GM12891 (cell line): ENCODE results near the gene ADAP1.
A peak's percentile ranks its signal among the peaks of the same experiment; 100 is the strongest.

Experiments used
- DNase-seq: peaks from one replicate; pipeline ENCODE4 v3.0.0; 2011; ENCODE audit warnings: low spot score; ENCODE audit not compliant: insufficient read length
- FAIRE-seq: peaks from 2 replicates; lab custom pipeline; 2011; peaks lifted over from hg19 to GRCh38; lab: Jason Lieb, UNC
- PAX5 ChIP-seq: IDR thresholded peaks from 2 replicates; pipeline ENCODE4 v1.6.1; 2011; ENCODE audit warnings: low read length, moderate library complexity, mild to moderate bottlenecking; ENCODE audit not compliant: insufficient read depth, severe bottlenecking
- POLR2A ChIP-seq: IDR thresholded peaks from 2 replicates; pipeline ENCODE4 v1.6.1; 2011; ENCODE audit warnings: low read depth, low read length, control low read depth
- POLR2AphosphoS5 ChIP-seq: IDR thresholded peaks from 2 replicates; pipeline ENCODE4 v1.6.1; 2011; ENCODE audit warnings: low read depth, low read length, control low read depth
- POU2F2 ChIP-seq: IDR thresholded peaks from 2 replicates; pipeline ENCODE4 v1.6.1; 2011; ENCODE audit warnings: low read depth, mild to moderate bottlenecking, control low read depth, low read length, moderate library complexity
- SPI1 ChIP-seq: IDR thresholded peaks from 2 replicates; pipeline ENCODE4 v1.6.1; 2011; ENCODE audit warnings: low read depth, low read length, control low read depth
- TAF1 ChIP-seq: IDR thresholded peaks from 2 replicates; pipeline ENCODE4 v1.6.1; 2011; ENCODE audit warnings: low read depth, low read length, control low read depth

The ADAP1 gene

GRCh38 chr7:995571-995970, 41.1 kb upstream of the ADAP1 start:
- FAIRE-seq (no peak), DNase-seq (no peak)
- TF ChIP-seq POU2F2 (no peak), TAF1 (no peak), PAX5 (no peak), POLR2AphosphoS5 (no peak)

- DNase-seq (no peak), FAIRE-seq (peak; percentile 61)
- TF ChIP-seq PAX5 (no peak), POLR2AphosphoS5 (peak; percentile 38)
These were observed 40.3 kb upstream of the ADAP1 start for GRCh38 chr7:994592-995308.

GRCh38 chr7:992709-993607, 38.5 kb upstream of the ADAP1 start:
- peak; percentile 96 for DNase-seq
- peak; percentile 99 for FAIRE-seq
- TF ChIP-seq PAX5 (no peak), TAF1 (no peak), POU2F2 (no peak), POLR2AphosphoS5 (no peak), POLR2A (no peak), SPI1 (no peak)

- no peak for TF ChIP-seq SPI1
- no peak for TF ChIP-seq POU2F2
- TF ChIP-seq TAF1: no peak
- TF ChIP-seq POLR2AphosphoS5: no peak
- TF ChIP-seq POLR2A: no peak
- TF ChIP-seq PAX5: no peak
- DNase-seq: no peak
- no peak for FAIRE-seq
These were observed 37.5 kb upstream of the ADAP1 start for GRCh38 chr7:991729-992656.

GRCh38 chr7:990933-991728, 36.7 kb upstream of the ADAP1 start:
- no peak for DNase-seq
- FAIRE-seq: no peak
- TF ChIP-seq PAX5: no peak
- no peak for TF ChIP-seq POLR2AphosphoS5
- TF ChIP-seq POU2F2: no peak
- no peak for TF ChIP-seq SPI1
- no peak for TF ChIP-seq POLR2A
- TF ChIP-seq TAF1: no peak

- no peak for TF ChIP-seq POU2F2
- no peak for TF ChIP-seq TAF1
- TF ChIP-seq PAX5: no peak
- no peak for TF ChIP-seq POLR2A
- DNase-seq: no peak
- no peak for FAIRE-seq
These were observed 36.0 kb upstream of the ADAP1 start for GRCh38 chr7:990352-990932.

- no peak for FAIRE-seq
These were observed 34.6 kb upstream of the ADAP1 start for GRCh38 chr7:988963-989529.

GRCh38 chr7:988426-988911, 34.0 kb upstream of the ADAP1 start:
- DNase-seq (no peak), FAIRE-seq (no peak)
- no peak for TF ChIP-seq PAX5
- no peak for TF ChIP-seq POU2F2
- no peak for TF ChIP-seq POLR2A
- TF ChIP-seq TAF1: no peak
- TF ChIP-seq SPI1: no peak
- no peak for TF ChIP-seq POLR2AphosphoS5

More at GRCh38 chr7:988963-989529, 34.6 kb upstream of the ADAP1 start:
- DNase-seq: no peak
- TF ChIP-seq PAX5 (no peak), POLR2A (no peak), SPI1 (no peak), POLR2AphosphoS5 (no peak), POU2F2 (no peak), TAF1 (no peak)
